AG04449 (cell line): ENCODE results near the gene ZNF28.
A peak's percentile ranks its signal among the peaks of the same experiment; 100 is the strongest.
"Not testable (repeated sequence)": the region's sequence is repeated elsewhere in the genome, so short reads cannot be mapped to it uniquely, and the experiment has no call there.

Source experiments
- CTCF ChIA-PET: fragments of 350-600 bp; formaldehyde crosslinking; extraction: SDS; loops from one replicate; lab custom pipeline; 2021; ENCODE audit warnings: antibody characterized with exemption; lab: Yijun Ruan, JAX
- POLR2A ChIA-PET: fragments of 400-600, 350-600 bp; formaldehyde crosslinking; extraction: SDS; loops from one replicate; lab custom pipeline; 2020; ENCODE audit warnings: antibody characterized with exemption, inconsistent platforms; lab: Yijun Ruan, JAX
- DNase-seq: peaks from one replicate; pipeline ENCODE4 v3.0.0-alpha.2; 2010; ENCODE audit warnings: low read depth, low spot score
- H3K4me3 ChIP-seq: 2 replicates; pipeline ENCODE4 v1.5.1; 2011; ENCODE audit warnings: low read depth, mild to moderate bottlenecking, control low read depth, low read length
- CTCF ChIP-seq: IDR thresholded peaks from one replicate; pipeline ENCODE4 v1.5.1; 2011; ENCODE audit warnings: mild to moderate bottlenecking, moderate library complexity, low read length, control low read depth, inconsistent platforms; ENCODE audit not compliant: insufficient read depth; ENCODE audit errors: missing control alignments

ZNF28 gene

GRCh38 chr19:52823676-52824075, 2.2 kb upstream of the ZNF28 start:
- POLR2A ChIA-PET = no interaction called here
- CTCF ChIA-PET = no interaction called here
- DNase-seq = no peak
- no peak overlapping the region for H3K4me3 ChIP-seq
- TF ChIP-seq CTCF = no peak

GRCh38 chr19:52820472-52821203, 795 bp downstream of the ZNF28 start:
- H3K4me3 ChIP-seq = peak overlapping the region; percentile 63
- POLR2A ChIA-PET, DNase-seq, CTCF ChIA-PET: not testable (repeated sequence)

- no peak overlapping the region for H3K4me3 ChIP-seq
- no peak for TF ChIP-seq CTCF
- no peak for DNase-seq
- ChIA-PET POLR2A (no interaction called here), CTCF (no interaction called here)
Observed at GRCh38 chr19:52809801-52810200, 11.6 kb downstream of the ZNF28 start.

- CTCF ChIA-PET, H3K4me3 ChIP-seq, DNase-seq, POLR2A ChIA-PET: not testable (repeated sequence)
Observed at GRCh38 chr19:52799950-52800640, 21.3 kb downstream of the ZNF28 start.

DNA sequence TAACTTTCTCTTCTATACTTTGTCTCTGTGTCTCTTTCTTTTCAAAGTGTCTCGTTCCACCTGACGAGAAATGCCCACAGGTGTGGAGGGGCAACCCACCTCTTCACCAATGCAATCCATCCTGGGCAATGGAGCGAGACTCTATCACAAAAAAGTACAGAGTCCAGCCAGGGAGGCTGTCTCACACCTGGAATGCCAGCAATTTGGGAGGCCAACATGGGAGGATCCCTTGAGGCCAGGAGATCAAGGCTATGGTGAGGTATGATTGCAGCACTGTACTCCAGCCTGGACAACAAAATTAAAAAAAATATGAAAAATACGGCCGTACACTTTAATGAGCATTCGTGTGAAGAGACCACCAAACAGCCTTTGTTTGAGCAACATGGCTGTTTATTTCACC, 32.0 kb downstream of the ZNF28 start:
- ChIA-PET CTCF (no interaction called here), POLR2A (no interaction called here)
- TF ChIP-seq CTCF = no peak
- DNase-seq = no peak
- no peak overlapping the region for H3K4me3 ChIP-seq

DNA sequence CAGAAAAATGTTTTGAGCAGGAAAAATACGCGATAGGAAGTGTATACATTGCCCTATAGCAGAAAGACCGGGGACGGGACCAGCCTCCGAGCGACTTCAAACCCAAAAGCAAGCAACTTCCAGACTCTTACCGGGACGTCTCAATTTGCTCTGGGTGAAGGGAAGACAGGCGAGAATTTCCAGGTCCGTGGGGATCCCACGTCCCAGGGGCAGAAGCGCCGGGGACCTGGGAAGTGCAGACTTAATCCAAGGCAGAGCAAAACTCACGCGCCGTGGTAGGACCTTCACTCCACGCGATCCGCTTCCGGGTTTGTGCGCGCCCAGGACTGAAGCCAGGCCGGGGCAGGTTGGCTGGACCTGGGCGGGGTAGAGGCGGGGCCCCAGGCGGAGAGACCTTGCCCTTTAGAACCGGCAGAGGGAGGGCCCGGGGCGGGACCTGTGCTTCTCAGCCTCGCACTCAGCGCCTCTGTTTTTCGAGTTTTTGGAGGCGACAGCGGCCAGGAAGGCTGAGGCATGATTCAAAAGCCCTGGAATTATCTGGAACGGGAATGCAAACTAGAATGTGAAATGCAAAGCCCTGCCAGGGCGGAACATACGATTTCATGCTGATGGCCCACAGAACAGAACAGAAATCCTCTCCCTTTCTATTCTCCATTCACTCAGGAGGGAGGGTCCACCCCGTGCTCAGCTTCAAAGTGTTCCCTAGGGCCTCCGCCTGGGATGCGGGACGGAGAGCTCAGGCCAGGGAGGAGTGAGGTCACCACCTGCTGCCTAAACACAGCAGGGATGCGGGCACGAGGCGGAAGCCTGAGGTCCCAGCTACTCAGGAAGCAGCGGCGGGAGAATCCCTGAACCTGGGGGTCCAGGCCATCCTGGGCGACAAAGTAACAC, 34.7 kb downstream of the ZNF28 start, which contains the start of gene ZNF600:
Gene ZNF600 (minus strand): TSS at position 328 of the 891 bp plus-strand sequence. CDS start 7,903 bp downstream, outside the sequence.
- POLR2A ChIA-PET = interaction anchor here (0.7 kb wide), 1 partner anchor 103 kb away, joined by 3 read pairs; no protein-coding TSS in a partner anchor
- CTCF ChIA-PET = interaction anchor here (0.7 kb wide), 2 partner anchors 9 to 11 kb away, joined by 3 read pairs; no protein-coding TSS in a partner anchor
- peak within 1 kb of the TSS; percentile 67 for H3K4me3 ChIP-seq
- not testable (repeated sequence) for DNase-seq

GRCh38 chr19:52786078-52786463, 35.4 kb downstream of the ZNF28 start:
- ChIA-PET CTCF (interaction anchor here (0.7 kb wide), 1 partner anchor 9 kb away, joined by 3 read pairs; no protein-coding TSS in a partner anchor), POLR2A (no interaction called here)
- DNase-seq = no peak
- TF ChIP-seq CTCF = no peak
- peak overlapping the region; percentile 67 for H3K4me3 ChIP-seq
